ENCODE data around the gene LRRC41. TPM values are rescaled to one million over a fixed set of nuclear protein-coding genes. Genes with fewer than 3 reads are reported as not detected.
A peak's percentile ranks its signal among the peaks of the same experiment; 100 is the strongest.
"Not testable (repeated sequence)": the region's sequence is repeated elsewhere in the genome, so short reads cannot be mapped to it uniquely, and the experiment has no call there.

The LRRC41 gene
- 10 to 100 TPM; 43.0 to 47.7 (median 45.8) TPM for total RNA-seq

DNA sequence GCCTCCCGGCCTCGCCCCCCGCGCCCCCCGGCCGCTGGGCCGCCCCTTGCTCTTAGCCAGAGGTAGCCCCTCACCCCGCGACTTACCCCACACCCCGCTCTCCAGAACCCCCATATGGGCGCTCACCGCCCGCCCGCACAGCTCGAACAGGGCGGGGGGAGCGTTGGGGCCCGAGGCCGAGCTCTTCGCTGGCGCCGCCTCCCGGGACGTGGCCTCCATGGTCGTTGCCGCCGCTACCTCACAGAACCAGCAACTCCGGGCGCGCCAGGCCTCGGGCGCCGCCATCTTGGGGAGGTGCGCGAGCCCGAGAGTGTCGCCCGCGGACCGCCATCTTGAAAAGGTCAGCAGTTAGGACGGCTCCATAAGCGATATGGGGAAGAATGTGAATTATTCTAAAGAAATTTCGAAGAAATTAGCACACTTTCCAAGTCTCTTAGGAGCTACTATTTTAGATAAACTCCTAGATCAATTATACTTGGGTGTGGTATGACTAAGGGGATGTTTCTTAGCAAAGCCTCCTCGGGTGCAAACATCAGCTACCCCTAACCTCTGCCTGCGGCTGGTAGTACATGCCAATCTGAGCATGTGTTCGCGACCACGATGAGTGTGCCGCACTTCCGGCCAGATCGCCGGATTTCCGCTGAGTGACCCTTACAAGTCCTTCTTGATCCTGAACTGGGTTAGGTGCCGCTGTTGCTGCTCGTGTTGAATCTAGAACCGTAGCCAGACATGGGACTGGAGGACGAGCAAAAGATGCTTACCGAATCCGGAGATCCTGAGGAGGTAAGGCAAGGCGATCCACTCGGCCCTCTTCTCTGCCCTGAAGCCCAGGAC is at the start of gene LRRC41, which contains the start of gene UQCRH:
Gene LRRC41 (minus strand): TSS at position 579 of the 834 bp plus-strand sequence. CDS start 294 bp downstream, at position 285.
Gene UQCRH (plus strand): TSS at position 661 of the 834 bp plus-strand sequence. CDS start 69 bp downstream, at position 730.
- ATAC-seq (peak; percentile 87 to 88), DNase-seq (peak; percentile 90)
- H3K9me3 Mint-ChIP-seq = no peaks in the 10 kb centered on the region
- H3K4me1 Mint-ChIP-seq (ENCODE audit: low read depth) = peaks cover 42% of the 10 kb centered on the region
- H3K36me3 Mint-ChIP-seq (ENCODE audit: insufficient read depth) = peaks cover 14% of the 10 kb centered on the region
- H3K27me3 Mint-ChIP-seq (ENCODE audit: low read depth) = no peaks in the 10 kb centered on the region
- H3K4me3 Mint-ChIP-seq = peak within 1 kb of the TSS; percentile 98

DNA sequence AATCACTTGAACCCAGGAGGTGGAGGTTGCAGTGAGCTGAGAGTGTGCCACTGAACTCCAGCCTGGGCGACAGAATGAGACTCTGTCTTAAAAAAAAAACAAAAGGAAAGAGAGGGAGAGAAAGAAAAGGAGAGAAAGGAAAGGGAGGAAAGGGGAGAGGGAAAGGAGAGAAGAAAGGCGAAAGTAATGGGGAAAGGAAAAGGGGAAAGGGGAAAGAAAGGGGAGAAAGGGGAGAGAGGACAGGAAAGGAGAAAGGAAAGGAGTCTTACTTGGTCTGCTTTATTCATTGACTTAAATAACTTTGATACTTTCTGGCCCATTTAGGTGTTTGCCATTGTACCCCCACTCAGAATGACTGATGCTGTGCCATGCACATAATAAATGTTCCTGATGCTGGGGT is 48.9 kb upstream of the LRRC41 start:
- H3K9me3 Mint-ChIP-seq = no peaks in the 10 kb centered on the region
- H3K4me3 Mint-ChIP-seq = no peak overlapping the region
- ATAC-seq (no peak), DNase-seq (no peak)
- H3K4me1 Mint-ChIP-seq (ENCODE audit: low read depth) = peaks cover 6% of the 10 kb centered on the region
- no peaks in the 10 kb centered on the region for H3K27me3 Mint-ChIP-seq (ENCODE audit: low read depth)
- peaks cover 40% of the 10 kb centered on the region for H3K36me3 Mint-ChIP-seq (ENCODE audit: insufficient read depth)

- ATAC-seq = no peak
- Mint-ChIP-seq H3K36me3 (ENCODE audit: insufficient read depth) (peaks cover 40% of the 10 kb centered on the region), H3K4me3 (no peak overlapping the region), H3K27me3 (ENCODE audit: low read depth) (no peaks in the 10 kb centered on the region), H3K4me1 (ENCODE audit: low read depth) (peaks cover 38% of the 10 kb centered on the region), H3K9me3 (no peaks in the 10 kb centered on the region)
- no peak for DNase-seq
These were observed 41.9 kb upstream of the LRRC41 start for GRCh38 chr1:46345281-46345680.

DNA sequence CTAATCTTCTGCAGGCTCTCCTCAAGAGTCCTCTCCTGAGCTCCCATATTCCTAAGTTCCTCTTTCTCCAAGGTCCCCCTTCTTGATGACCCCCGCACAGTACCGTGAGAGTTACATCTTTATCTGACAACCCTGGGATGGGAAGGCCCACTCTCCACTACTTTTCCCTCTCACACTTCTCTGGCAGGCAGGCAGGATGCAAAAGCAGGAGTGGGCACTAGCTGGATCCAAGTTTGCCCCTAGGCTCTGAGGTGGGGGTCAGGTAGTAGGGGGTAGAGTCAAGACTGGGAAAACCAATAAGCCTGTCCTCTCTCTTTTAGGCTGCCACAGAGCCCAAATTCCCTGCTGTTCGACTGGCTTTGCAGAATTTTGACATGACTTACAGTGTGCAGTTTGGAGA is 41.1 kb upstream of the LRRC41 start:
- peaks cover 40% of the 10 kb centered on the region for H3K4me1 Mint-ChIP-seq (ENCODE audit: low read depth)
- peaks cover 32% of the 10 kb centered on the region for H3K36me3 Mint-ChIP-seq (ENCODE audit: insufficient read depth)
- H3K27me3 Mint-ChIP-seq (ENCODE audit: low read depth) = no peaks in the 10 kb centered on the region
- no peak overlapping the region for H3K4me3 Mint-ChIP-seq
- DNase-seq = no peak
- no peak for ATAC-seq
- H3K9me3 Mint-ChIP-seq = no peaks in the 10 kb centered on the region

DNA sequence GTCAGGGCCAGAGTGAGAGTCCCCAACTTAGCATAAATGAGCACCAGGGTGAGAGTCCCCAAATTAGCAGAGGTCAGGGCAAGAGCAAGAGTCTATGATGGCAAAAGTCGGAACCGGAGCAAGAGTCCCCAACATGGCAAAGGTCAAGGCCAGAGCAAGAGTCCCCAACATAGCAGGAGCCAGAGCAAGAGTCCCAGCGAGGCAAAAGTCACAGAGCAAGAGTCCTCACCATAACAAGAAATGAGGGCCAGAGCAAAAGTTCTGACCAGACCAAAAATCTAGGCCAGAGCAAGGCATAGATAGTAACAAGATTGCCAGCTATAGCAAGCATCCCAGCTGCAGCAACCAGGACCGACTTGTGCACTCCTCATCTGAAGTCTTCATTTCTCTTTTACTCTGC is 40.3 kb upstream of the LRRC41 start:
- peaks cover 29% of the 10 kb centered on the region for H3K36me3 Mint-ChIP-seq (ENCODE audit: insufficient read depth)

DNA sequence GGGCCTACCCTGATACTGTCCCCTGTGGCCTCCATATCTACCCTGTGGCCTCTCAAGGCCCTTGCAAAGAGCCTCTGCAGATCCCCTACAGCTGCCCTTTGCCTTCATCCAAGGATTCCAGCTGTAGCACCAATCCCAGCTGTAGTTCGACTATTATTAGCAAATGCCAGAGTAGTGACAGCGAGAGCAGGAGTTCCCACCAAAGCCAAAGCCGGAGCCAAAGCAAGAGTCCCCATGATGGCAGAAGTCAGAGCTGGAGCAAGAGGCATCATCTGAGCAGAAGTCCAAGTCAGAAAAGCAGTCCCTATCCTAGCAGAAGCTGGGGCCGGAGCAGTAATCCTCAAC is 39.9 kb upstream of the LRRC41 start:
- no peaks in the 10 kb centered on the region for H3K27me3 Mint-ChIP-seq (ENCODE audit: low read depth)
- no peak for DNase-seq
- H3K9me3 Mint-ChIP-seq = no peaks in the 10 kb centered on the region
- no peak for ATAC-seq
- no peak overlapping the region for H3K4me3 Mint-ChIP-seq
- H3K4me1 Mint-ChIP-seq (ENCODE audit: low read depth) = peaks cover 43% of the 10 kb centered on the region
- peaks cover 29% of the 10 kb centered on the region for H3K36me3 Mint-ChIP-seq (ENCODE audit: insufficient read depth)

More for the DNA sequence above, 40.3 kb upstream of the LRRC41 start:
- Mint-ChIP-seq H3K27me3 (ENCODE audit: low read depth) (no peaks in the 10 kb centered on the region), H3K9me3 (no peaks in the 10 kb centered on the region), H3K4me3 (no peak overlapping the region), H3K4me1 (ENCODE audit: low read depth) (peaks cover 43% of the 10 kb centered on the region)
- no peak for DNase-seq
- ATAC-seq = no peak

GRCh38 chr1:46342677-46343350 is 39.4 kb upstream of the LRRC41 start:
- Mint-ChIP-seq H3K9me3 (no peaks in the 10 kb centered on the region), H3K27me3 (ENCODE audit: low read depth) (no peaks in the 10 kb centered on the region), H3K36me3 (ENCODE audit: insufficient read depth) (peaks cover 26% of the 10 kb centered on the region), H3K4me1 (ENCODE audit: low read depth) (peaks cover 38% of the 10 kb centered on the region), H3K4me3 (peak overlapping the region; percentile 100)
- DNase-seq (no peak), ATAC-seq (no peak)

DNA sequence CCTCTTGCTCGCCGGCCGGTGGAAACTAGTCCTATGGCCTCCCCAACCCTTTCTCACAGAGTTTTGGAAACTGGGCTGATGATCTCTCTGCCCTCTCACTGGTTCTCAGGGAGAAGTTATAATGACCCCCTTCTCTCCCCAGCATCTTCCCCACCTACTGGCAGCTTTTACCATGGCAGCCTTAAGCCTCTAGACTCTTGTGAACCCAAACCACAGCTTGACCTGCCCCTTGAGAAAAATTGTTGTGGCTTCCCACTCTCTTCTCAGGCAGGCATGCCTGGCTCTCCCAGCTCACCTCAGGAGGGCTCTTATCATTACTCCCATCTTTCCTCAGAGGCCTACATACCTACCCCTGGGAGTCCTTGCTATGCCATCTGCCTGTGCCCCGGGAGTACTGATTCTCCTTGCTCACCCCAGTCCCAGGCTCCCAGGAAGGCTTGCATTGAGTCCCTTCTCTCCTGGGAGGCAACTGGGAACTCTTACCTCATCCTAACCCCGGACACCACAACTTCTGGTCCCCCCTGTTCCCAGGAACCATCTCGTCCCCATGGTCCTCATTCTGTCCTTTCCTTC is 38.8 kb upstream of the LRRC41 start:
- ATAC-seq = no peak
- no peak for DNase-seq
- peak overlapping the region; percentile 100 for H3K4me3 Mint-ChIP-seq
- no peaks in the 10 kb centered on the region for H3K27me3 Mint-ChIP-seq (ENCODE audit: low read depth)
- peaks cover 23% of the 10 kb centered on the region for H3K36me3 Mint-ChIP-seq (ENCODE audit: insufficient read depth)
- no peaks in the 10 kb centered on the region for H3K9me3 Mint-ChIP-seq
- peaks cover 38% of the 10 kb centered on the region for H3K4me1 Mint-ChIP-seq (ENCODE audit: low read depth)

GRCh38 chr1:46341222-46342083 is 38.0 kb upstream of the LRRC41 start:
- no peak for ATAC-seq
- Mint-ChIP-seq H3K4me3 (peak overlapping the region; percentile 100), H3K9me3 (no peaks in the 10 kb centered on the region), H3K4me1 (ENCODE audit: low read depth) (peaks cover 38% of the 10 kb centered on the region), H3K27me3 (ENCODE audit: low read depth) (no peaks in the 10 kb centered on the region), H3K36me3 (ENCODE audit: insufficient read depth) (peaks cover 18% of the 10 kb centered on the region)
- no peak for DNase-seq

- peak; percentile 94 for ATAC-seq
- Mint-ChIP-seq H3K9me3 (no peaks in the 10 kb centered on the region), H3K4me3 (peak within 1 kb of the TSS; percentile 100), H3K27me3 (ENCODE audit: low read depth) (no peaks in the 10 kb centered on the region), H3K36me3 (ENCODE audit: insufficient read depth) (peaks cover 18% of the 10 kb centered on the region), H3K4me1 (ENCODE audit: low read depth) (peaks cover 38% of the 10 kb centered on the region)
- DNase-seq = peak; percentile 78
These were observed 37.2 kb upstream of the LRRC41 start, which contains the start of gene NSUN4 for GRCh38 chr1:46340404-46341221. Gene NSUN4 (plus strand): TSS chr1:46340807. CDS start chr1:46340827, 20 bp downstream.

DNA sequence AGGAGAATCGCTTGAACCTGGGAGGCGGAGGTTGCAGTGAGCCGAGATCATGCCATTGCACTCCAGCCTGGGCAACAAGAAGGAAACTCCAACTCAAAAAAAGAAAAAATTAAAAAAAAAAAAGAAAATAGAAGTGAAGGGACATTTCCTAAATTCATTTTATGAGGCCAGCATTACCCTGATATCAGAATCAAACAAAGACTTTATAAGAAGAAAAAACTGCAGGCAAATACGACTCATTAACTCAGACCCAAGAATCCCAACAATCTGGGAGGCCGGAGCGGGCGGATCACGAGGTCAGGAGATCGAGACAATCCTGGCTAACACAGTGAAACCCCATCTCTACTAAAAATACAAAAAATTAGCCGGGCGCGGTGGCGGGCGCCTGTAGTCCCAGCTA is 34.0 kb upstream of the LRRC41 start:
- ATAC-seq; H3K36me3 Mint-ChIP-seq (ENCODE audit: insufficient read depth); H3K9me3 Mint-ChIP-seq; DNase-seq; H3K4me3 Mint-ChIP-seq; H3K27me3 Mint-ChIP-seq (ENCODE audit: low read depth): not testable (repeated sequence)
- peaks cover 24% of the 10 kb centered on the region for H3K4me1 Mint-ChIP-seq (ENCODE audit: low read depth)

DNA sequence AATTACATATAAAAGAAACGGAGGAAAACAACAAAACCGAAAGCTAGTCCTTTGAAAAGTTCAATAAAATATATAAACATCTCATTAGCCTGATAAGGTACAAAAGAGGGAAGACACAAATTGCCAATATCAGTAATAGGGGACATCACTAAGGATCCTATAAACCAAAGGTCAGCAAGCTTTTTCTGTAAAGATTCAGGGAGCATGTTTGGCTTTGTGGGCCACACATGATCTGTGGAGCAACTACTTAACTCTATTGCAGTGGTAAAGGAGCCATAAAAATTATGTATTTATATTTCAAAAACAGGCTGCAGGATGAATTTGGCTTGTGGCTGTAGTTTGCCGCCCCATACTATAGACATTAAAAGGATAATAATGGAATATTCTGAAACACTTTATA is 31.7 kb upstream of the LRRC41 start:
- H3K9me3 Mint-ChIP-seq = no peaks in the 10 kb centered on the region

DNA sequence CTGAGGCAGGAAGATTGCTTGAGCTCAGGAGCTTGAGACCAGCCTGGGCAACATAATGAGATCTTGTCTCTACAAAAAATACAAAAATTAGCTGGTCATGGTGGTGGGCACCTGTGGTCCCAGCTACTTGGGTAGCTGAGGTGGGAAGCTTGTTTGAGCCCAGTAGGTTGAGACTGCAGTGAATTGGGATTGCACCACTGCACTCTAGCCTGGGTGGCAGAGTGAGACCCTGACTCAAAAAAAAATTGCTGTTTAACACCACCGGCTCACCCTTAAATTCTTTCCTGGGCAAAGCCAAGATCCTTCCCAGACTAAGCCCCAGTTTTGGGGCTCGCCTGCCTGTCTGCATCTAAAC is 30.6 kb upstream of the LRRC41 start:
- no peak overlapping the region for H3K4me3 Mint-ChIP-seq
- H3K36me3 Mint-ChIP-seq (ENCODE audit: insufficient read depth) = no peaks in the 10 kb centered on the region
- DNase-seq (no peak), ATAC-seq (no peak)
- H3K27me3 Mint-ChIP-seq (ENCODE audit: low read depth) = no peaks in the 10 kb centered on the region
- no peaks in the 10 kb centered on the region for H3K9me3 Mint-ChIP-seq
- peaks cover 1% of the 10 kb centered on the region for H3K4me1 Mint-ChIP-seq (ENCODE audit: low read depth)

More for the DNA sequence above, 31.7 kb upstream of the LRRC41 start:
- no peaks in the 10 kb centered on the region for H3K27me3 Mint-ChIP-seq (ENCODE audit: low read depth)
- ATAC-seq (no peak), DNase-seq (no peak)
- no peak overlapping the region for H3K4me3 Mint-ChIP-seq
- H3K4me1 Mint-ChIP-seq (ENCODE audit: low read depth) = peaks cover 6% of the 10 kb centered on the region
- H3K36me3 Mint-ChIP-seq (ENCODE audit: insufficient read depth) = no peaks in the 10 kb centered on the region
